Breast epithelium (tissue), 4 donors: Measurements from ENCODE around the gene PTPRN2. TPM values are rescaled to one million over a fixed set of nuclear protein-coding genes. Genes with fewer than 3 reads are reported as not detected.

Experiments used
- DNase-seq, 2 donors: peaks; one replicate each; pipeline ENCODE4 v3.0.0-alpha.2; 2019; ENCODE audit warnings: low spot score in 2 of 2
- H3K27ac ChIP-seq, 2 donors: fragments of 200-600 bp; sonication (generic) in 1 of 2; one replicate each; pipeline ENCODE4 v1.5.1; 2016 to 2019; ENCODE audit warnings: mild to moderate bottlenecking in 1 of 2
- H3K27me3 ChIP-seq, 2 donors: fragments of 200-600 bp; sonication (generic) in 1 of 2; one replicate each; pipeline versions ENCODE4 v1.5.1 to v1.6.0; 2017 to 2019; ENCODE audit warnings: control low read depth in 1 of 2, mild to moderate bottlenecking in 1 of 2
- H3K36me3 ChIP-seq: fragments of 200-600 bp; one replicate; pipeline ENCODE4 v1.5.1; 2019
- H3K4me1 ChIP-seq, 2 donors: fragments of 200-600 bp; sonication (generic); one replicate each; pipeline ENCODE4 v1.5.1; 2016 to 2019; ENCODE audit warnings: control low read depth in 1 of 2
- H3K4me3 ChIP-seq, 3 donors: fragments of 200-600 bp; sonication (generic); 1 replicate in 2 of 3; 2 replicates in 1 of 3; pipeline ENCODE4 v1.5.1; 2016 to 2019; ENCODE audit warnings: mild to moderate bottlenecking in 3 of 3, moderate library complexity in 2 of 3
- H3K9me3 ChIP-seq, 2 donors: fragments of 200-600 bp; sonication (generic) in 1 of 2; one replicate each; pipeline ENCODE4 v1.5.1; 2016 to 2019; ENCODE audit warnings: control low read depth in 1 of 2
- CTCF ChIP-seq, 3 donors: fragments of 450-650 bp; IDR thresholded peaks; one replicate each; pipeline ENCODE4 v1.5.1; 2016 to 2017; ENCODE audit warnings: antibody characterized with exemption in 3 of 3, mild to moderate bottlenecking in 3 of 3, moderate library complexity in 3 of 3
- POLR2A ChIP-seq: fragments of 450-650 bp; IDR thresholded peaks from one replicate; pipeline ENCODE4 v1.6.1; 2016; ENCODE audit warnings: antibody characterized with exemption, mild to moderate bottlenecking, moderate library complexity
- POLR2AphosphoS5 ChIP-seq, 3 donors: sonication (generic); formaldehyde crosslinking; IDR thresholded peaks; one replicate each; pipeline ENCODE4 v1.6.1; 2017; ENCODE audit warnings: antibody characterized with exemption in 3 of 3
- intact Hi-C: fragments of 100-400 bp; cut with DNase I; formaldehyde crosslinking; loops from one replicate; pipeline ENCODE4 v1.15.1; 2023; ENCODE audit warnings: low total_unique reads
- total RNA-seq, 3 donors: library from RNA; depleted of rRNA; stranded (reverse); fragments of >200 nt; gene quantifications; one replicate each; pipeline ENCODE4 v1.1.0, GENCODE V29; 2016

PTPRN2 gene
- total RNA-seq, 3 donors from 2014 or later: 1.6 to 2.2 (median 2.2) TPM

- intact Hi-C loops: no loop called here
- H3K4me3 ChIP-seq: no peak overlapping the region
- no peaks in the 10 kb centered on the region for H3K27me3 ChIP-seq
- no peaks in the 10 kb centered on the region for H3K4me1 ChIP-seq
- no peak for DNase-seq
- TF ChIP-seq CTCF (IDR thresholded peaks at IDR 0.05) (no peak), POLR2AphosphoS5 (IDR thresholded peaks at IDR 0.05) (no peak), POLR2A (no peak)
- H3K9me3 ChIP-seq: peaks cover 0 to 3% of the 10 kb centered on the region in 2 donors
- H3K27ac ChIP-seq: no peak overlapping the region
- no peaks in the 10 kb centered on the region for H3K36me3 ChIP-seq
Measured at GRCh38 chr7:157558516-157558874, 1029.1 kb downstream of the PTPRN2 start.

GRCh38 chr7:157558061-157558460 is 1029.6 kb downstream of the PTPRN2 start:
- H3K4me3 ChIP-seq: no peak overlapping the region
- no peaks in the 10 kb centered on the region for H3K4me1 ChIP-seq
- no peak for DNase-seq
- no peak for TF ChIP-seq CTCF (IDR thresholded peaks at IDR 0.05)
- TF ChIP-seq POLR2A: no peak
- TF ChIP-seq POLR2AphosphoS5 (IDR thresholded peaks at IDR 0.05): no peak
- no peak overlapping the region for H3K27ac ChIP-seq
- no peaks in the 10 kb centered on the region for H3K27me3 ChIP-seq
- intact Hi-C loops: no loop called here
- H3K36me3 ChIP-seq: no peaks in the 10 kb centered on the region
- H3K9me3 ChIP-seq: peaks cover 0 to 3% of the 10 kb centered on the region in 2 donors

GRCh38 chr7:157557263-157557662 is 1030.4 kb downstream of the PTPRN2 start:
- H3K36me3 ChIP-seq: no peaks in the 10 kb centered on the region
- no peaks in the 10 kb centered on the region for H3K4me1 ChIP-seq
- peak in 1 of 2 donors; percentile 2 for DNase-seq
- H3K27ac ChIP-seq: no peak overlapping the region
- no peak for TF ChIP-seq CTCF (IDR thresholded peaks at IDR 0.05)
- no peak for TF ChIP-seq POLR2A
- no peak for TF ChIP-seq POLR2AphosphoS5 (IDR thresholded peaks at IDR 0.05)
- intact Hi-C loops: no loop called here
- H3K27me3 ChIP-seq: no peaks in the 10 kb centered on the region
- peaks cover 0 to 3% of the 10 kb centered on the region in 2 donors for H3K9me3 ChIP-seq
- no peak overlapping the region for H3K4me3 ChIP-seq

- TF ChIP-seq CTCF (IDR thresholded peaks at IDR 0.05) (no peak), POLR2AphosphoS5 (IDR thresholded peaks at IDR 0.05) (no peak), POLR2A (no peak)
- Histone ChIP-seq H3K4me1 (no peaks in the 10 kb centered on the region), H3K27ac (no peak overlapping the region), H3K27me3 (no peaks in the 10 kb centered on the region), H3K4me3 (no peak overlapping the region), H3K9me3 (peaks cover 0 to 3% of the 10 kb centered on the region in 2 donors), H3K36me3 (no peaks in the 10 kb centered on the region)
- intact Hi-C loops: no loop called here
- DNase-seq: peak in 1 of 2 donors; percentile 36
Measured at GRCh38 chr7:157556642-157556944, 1031.0 kb downstream of the PTPRN2 start.

- no peak overlapping the region for H3K27ac ChIP-seq
- intact Hi-C loops: no loop called here
- peak in 1 of 2 donors; percentile 33 for DNase-seq
- H3K27me3 ChIP-seq: no peaks in the 10 kb centered on the region
- no peaks in the 10 kb centered on the region for H3K4me1 ChIP-seq
- TF ChIP-seq CTCF (IDR thresholded peaks at IDR 0.05) (no peak), POLR2AphosphoS5 (IDR thresholded peaks at IDR 0.05) (no peak), POLR2A (no peak)
- no peak overlapping the region for H3K4me3 ChIP-seq
- H3K9me3 ChIP-seq: peaks cover 0 to 3% of the 10 kb centered on the region in 2 donors
- H3K36me3 ChIP-seq: no peaks in the 10 kb centered on the region
Measured at GRCh38 chr7:157555944-157556641, 1031.5 kb downstream of the PTPRN2 start.
